ENCODE results near the gene GPR101. TPM values are rescaled to one million over a fixed set of nuclear protein-coding genes. Genes with fewer than 3 reads are reported as not detected.

The GPR101 gene
- total RNA-seq, 2 donors from 2014 or later = not detected

GRCh38 chrX:136999024-136999423 lies 34.8 kb downstream of the GPR101 start:
- no peaks in the 10 kb centered on the region for H3K27me3 ChIP-seq (replicated peaks; ENCODE audit: insufficient read depth)
- TF ChIP-seq CTCF (IDR thresholded peaks at IDR 0.05) = no peak
- no peak overlapping the region for H3K4me3 ChIP-seq
- DNase-seq (ENCODE audit: low spot score) = no peak
- H3K4me1 ChIP-seq (ENCODE audit: control insufficient read depth in 1 of 2, low read depth in 2 of 2) = no peaks in the 10 kb centered on the region
- no peaks in the 10 kb centered on the region for H3K9me3 ChIP-seq
- ATAC-seq (ENCODE audit: insufficient number of reproducible peaks, low FRiP score, low read depth) = no peak
- H3K36me3 ChIP-seq = no peaks in the 10 kb centered on the region
- no peak overlapping the region for H3K27ac ChIP-seq

Other genes with a start within 250 kb of the GPR101 start
- 100 to 1,000 TPM; 224 to 338 TPM for gene RBMX, start 153.3 kb downstream of the GPR101 start, total RNA-seq